Mesenchymal stem cell (in vitro differentiated cells and primary cell): Measurements from ENCODE around the gene IRF7.
"Not testable (repeated sequence)": the region's sequence is repeated elsewhere in the genome, so short reads cannot be mapped to it uniquely, and the experiment has no call there.

Experiments
- DNase-seq: peaks from one replicate; pipeline ENCODE4 v3.0.0-alpha.2; 2013
- H2AFZ ChIP-seq: one replicate; pipeline ENCODE4 v1.6.1; 2013; ENCODE audit warnings: low read depth, mild to moderate bottlenecking, control low read depth, inconsistent platforms, low read length, moderate library complexity
- H2AK5ac ChIP-seq: 2 replicates; pipeline ENCODE4 v1.6.1; 2013; ENCODE audit warnings: low read length, moderate library complexity, mild to moderate bottlenecking, inconsistent platforms; ENCODE audit not compliant: severe bottlenecking
- H2BK120ac ChIP-seq: one replicate; pipeline ENCODE4 v1.6.1; 2013; ENCODE audit warnings: low read depth, mild to moderate bottlenecking, inconsistent platforms, low read length, moderate library complexity
- H2BK12ac ChIP-seq, 2 experiments: one replicate each; pipeline ENCODE4 v1.6.1; 2013; ENCODE audit warnings: inconsistent platforms in 2 of 2, low read length in 2 of 2, mild to moderate bottlenecking in 2 of 2, moderate library complexity in 2 of 2, control low read depth in 1 of 2
- H2BK15ac ChIP-seq: one replicate; pipeline ENCODE4 v1.6.1; 2013; ENCODE audit warnings: mild to moderate bottlenecking, low read depth, inconsistent platforms; ENCODE audit not compliant: poor library complexity, severe bottlenecking
- H2BK5ac ChIP-seq: 2 replicates; pipeline ENCODE4 v1.6.1; 2013; ENCODE audit warnings: low read depth, mild to moderate bottlenecking, low read length, control low read depth, inconsistent platforms; ENCODE audit not compliant: poor library complexity, severe bottlenecking
- H3K14ac ChIP-seq, 2 experiments: one replicate each; pipeline ENCODE4 v1.6.1; 2013; ENCODE audit warnings: inconsistent platforms in 2 of 2, low read length in 2 of 2, control low read depth in 1 of 2, mild to moderate bottlenecking in 1 of 2, moderate library complexity in 1 of 2
- H3K18ac ChIP-seq, 2 experiments: one replicate each; pipeline ENCODE4 v1.6.1; 2013; ENCODE audit warnings: inconsistent platforms in 2 of 2, low read length in 2 of 2, control low read depth in 1 of 2, low read depth in 1 of 2, mild to moderate bottlenecking in 1 of 2
- H3K23ac ChIP-seq, 2 experiments: one replicate each; pipeline ENCODE4 v1.6.1; 2013; ENCODE audit warnings: inconsistent platforms in 2 of 2, low read length in 2 of 2, mild to moderate bottlenecking in 2 of 2, moderate library complexity in 2 of 2, control low read depth in 1 of 2
- H3K27ac ChIP-seq: 2 replicates; pipeline ENCODE4 v1.5.1; 2013; ENCODE audit warnings: mild to moderate bottlenecking, moderate library complexity, low read length, control low read depth, inconsistent platforms; ENCODE audit not compliant: poor library complexity, severe bottlenecking
- H3K27me3 ChIP-seq, 2 experiments: 2 replicates each; pipeline versions ENCODE4 v1.6.1 to v1.7.0; 2013; ENCODE audit warnings: low read length in 2 of 2, mild to moderate bottlenecking in 2 of 2, moderate library complexity in 2 of 2, control low read depth in 1 of 2, inconsistent platforms in 1 of 2; ENCODE audit not compliant: control insufficient read depth in 1 of 2, insufficient read depth in 1 of 2
- H3K36me3 ChIP-seq, 2 experiments: 2 replicates each; pipeline versions ENCODE4 v1.6.1 to v1.7.0; 2013; ENCODE audit warnings: low read length in 2 of 2, control low read depth in 1 of 2, inconsistent platforms in 1 of 2, low read depth in 1 of 2, mild to moderate bottlenecking in 1 of 2; ENCODE audit not compliant: insufficient read depth in 2 of 2, control insufficient read depth in 1 of 2
- H3K4ac ChIP-seq, 2 experiments: one replicate each; pipeline ENCODE4 v1.6.1; 2013; ENCODE audit warnings: inconsistent platforms in 2 of 2, low read length in 2 of 2, mild to moderate bottlenecking in 2 of 2, moderate library complexity in 2 of 2, control low read depth in 1 of 2, low read depth in 1 of 2
- H3K4me1 ChIP-seq: 2 replicates; pipeline ENCODE4 v1.6.1; 2013; ENCODE audit warnings: low read depth, low read length, control low read depth; ENCODE audit not compliant: control insufficient read depth, insufficient read depth
- H3K4me2 ChIP-seq: 2 replicates; pipeline ENCODE4 v1.6.1; 2013; ENCODE audit warnings: low read length, mild to moderate bottlenecking, inconsistent platforms; ENCODE audit not compliant: poor library complexity, severe bottlenecking
- H3K4me3 ChIP-seq, 2 experiments: 2 replicates each; pipeline versions ENCODE4 v1.5.1 to v1.7.0; 2013; ENCODE audit warnings: low read length in 2 of 2, mild to moderate bottlenecking in 2 of 2, control low read depth in 1 of 2, low read depth in 1 of 2; ENCODE audit not compliant: insufficient read depth in 1 of 2
- H3K79me1 ChIP-seq: replicated peaks from 2 replicates; pipeline ENCODE4 v1.6.1; 2013; ENCODE audit warnings: mild to moderate bottlenecking, control low read depth, low read length, inconsistent platforms; ENCODE audit not compliant: poor library complexity, severe bottlenecking
- H3K9ac ChIP-seq: 2 replicates; pipeline ENCODE4 v1.7.0; 2013; ENCODE audit warnings: mild to moderate bottlenecking, low read length, moderate library complexity
- H3K9me3 ChIP-seq: 2 replicates; pipeline ENCODE4 v1.7.0; 2013; ENCODE audit warnings: mild to moderate bottlenecking, low read length; ENCODE audit not compliant: control insufficient read depth
- H4K8ac ChIP-seq: one replicate; pipeline ENCODE4 v1.6.1; 2013; ENCODE audit warnings: inconsistent platforms, mild to moderate bottlenecking, low read length, moderate library complexity
- H4K91ac ChIP-seq: one replicate; pipeline ENCODE4 v1.6.1; 2013; ENCODE audit warnings: mild to moderate bottlenecking, low read length, inconsistent platforms
- WGBS: methylation state at CpG from one replicate; pipeline ENCODE4 v1.1.7; 2013; ENCODE audit warnings: mixed read lengths; 5-methylcytosine and 5-hydroxymethylcytosine counted together

Gene IRF7

DNA sequence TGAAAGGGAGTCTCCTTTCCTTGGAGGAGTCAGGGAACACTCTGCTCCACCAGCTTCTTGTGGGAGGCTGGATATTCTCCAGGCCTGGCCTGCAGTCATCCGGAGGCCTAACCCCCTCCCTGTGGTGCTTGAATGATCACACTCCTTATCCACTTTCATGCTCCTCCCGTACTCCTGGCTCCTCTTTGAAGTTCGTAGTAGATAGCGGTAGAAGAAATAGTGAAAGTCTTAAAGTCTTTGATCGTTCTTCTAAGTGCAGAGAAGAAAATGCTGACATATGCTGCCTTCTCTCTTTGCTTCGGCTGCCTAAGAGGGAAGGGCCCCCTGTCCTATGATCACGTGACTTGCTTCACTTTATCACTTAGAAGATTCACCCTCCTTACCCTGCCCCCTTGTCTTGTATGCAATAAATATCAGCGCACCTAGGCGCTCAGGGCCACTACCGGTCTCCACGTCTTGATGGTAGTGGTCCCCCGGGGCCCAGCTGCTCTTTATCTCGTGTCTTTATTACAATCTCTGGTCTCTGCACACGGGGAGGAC, 41.6 kb downstream of the IRF7 start:
- not testable (repeated sequence) for H3K9ac ChIP-seq, H3K4me2 ChIP-seq, H3K36me3 ChIP-seq, H2BK12ac ChIP-seq, H3K14ac ChIP-seq, H2BK15ac ChIP-seq, H2BK5ac ChIP-seq, H3K18ac ChIP-seq, DNase-seq, H2AK5ac ChIP-seq, H2AFZ ChIP-seq, H3K4ac ChIP-seq, H4K8ac ChIP-seq, H3K27ac ChIP-seq, H3K79me1 ChIP-seq, H4K91ac ChIP-seq, H3K4me3 ChIP-seq, H3K9me3 ChIP-seq, H2BK120ac ChIP-seq
- peaks cover 4 to 12% of the 10 kb centered on the region in 2 experiments for H3K27me3 ChIP-seq
- WGBS = 52% methylated on average over 13 of the region's 14 CpGs
- H3K4me1 ChIP-seq = peaks cover 42% of the 10 kb centered on the region
- peak overlapping the region in 1 of 2 experiments; percentile 2 for H3K23ac ChIP-seq

GRCh38 chr11:573146-573759, 42.5 kb downstream of the IRF7 start:
- Histone ChIP-seq H4K8ac (no peak overlapping the region), H3K4me1 (peaks cover 36% of the 10 kb centered on the region), H2BK12ac (no peak overlapping the region), H2BK120ac (no peak overlapping the region), H3K4me2 (no peak overlapping the region), H2AK5ac (no peak overlapping the region), H3K14ac (no peak overlapping the region), H3K27me3 (peaks cover 4 to 12% of the 10 kb centered on the region in 2 experiments), H3K79me1 (peaks cover 5% of the 10 kb centered on the region), H3K27ac (no peak overlapping the region), H4K91ac (no peak overlapping the region), H3K36me3 (peaks cover 0 to 4% of the 10 kb centered on the region in 2 experiments), H3K4me3 (no peak overlapping the region), H3K4ac (no peak overlapping the region), H3K18ac (no peak overlapping the region), H2BK5ac (no peak overlapping the region), H3K9ac (no peak overlapping the region), H3K9me3 (no peaks in the 10 kb centered on the region), H2BK15ac (no peak overlapping the region), H2AFZ (no peak overlapping the region), H3K23ac (no peak overlapping the region)
- DNase-seq = no peak
- 94% methylated on average over 14 of the region's 16 CpGs for whole genome bisulfite sequencing

- Histone ChIP-seq H3K4ac (no peak overlapping the region), H4K91ac (peak overlapping the region; percentile 43), H2BK120ac (no peak overlapping the region), H3K9me3 (no peaks in the 10 kb centered on the region), H4K8ac (no peak overlapping the region), H3K18ac (no peak overlapping the region), H3K4me1 (peaks cover 38% of the 10 kb centered on the region), H3K27me3 (peaks cover 4 to 12% of the 10 kb centered on the region in 2 experiments), H3K9ac (no peak overlapping the region), H3K14ac (peak overlapping the region in 1 of 2 experiments; percentile 14), H2AK5ac (no peak overlapping the region), H3K79me1 (peaks cover 13% of the 10 kb centered on the region), H2BK5ac (no peak overlapping the region), H3K4me2 (no peak overlapping the region), H2BK15ac (no peak overlapping the region), H3K4me3 (no peak overlapping the region), H2AFZ (no peak overlapping the region), H2BK12ac (no peak overlapping the region), H3K27ac (no peak overlapping the region), H3K36me3 (peaks cover 0 to 9% of the 10 kb centered on the region in 2 experiments), H3K23ac (no peak overlapping the region)
- no peak for DNase-seq
- WGBS = 80% methylated on average over 8 of the region's 8 CpGs
Observed at GRCh38 chr11:571802-572185, 44.0 kb downstream of the IRF7 start.

- Histone ChIP-seq H3K27ac (no peak overlapping the region), H3K23ac (peak overlapping the region in 1 of 2 experiments; percentile 7), H3K9ac (peak overlapping the region; percentile 83), H3K27me3 (peaks cover 0 to 7% of the 10 kb centered on the region in 2 experiments), H3K4ac (peak overlapping the region; percentile 81 to 85), H2BK12ac (peak overlapping the region; percentile 23 to 81), H2AK5ac (peak overlapping the region; percentile 69), H3K36me3 (peaks cover 0 to 17% of the 10 kb centered on the region in 2 experiments), H2BK120ac (peak overlapping the region; percentile 96), H3K4me1 (peaks cover 37% of the 10 kb centered on the region), H4K91ac (peak overlapping the region; percentile 85), H2BK15ac (peak overlapping the region; percentile 65), H3K9me3 (no peaks in the 10 kb centered on the region), H3K4me3 (peak overlapping the region; percentile 80 to 87), H3K79me1 (peaks cover 13% of the 10 kb centered on the region), H3K4me2 (peak overlapping the region; percentile 82), H3K14ac (peak overlapping the region in 1 of 2 experiments; percentile 43), H4K8ac (peak overlapping the region; percentile 79), H2AFZ (peak overlapping the region; percentile 19), H2BK5ac (peak overlapping the region; percentile 33), H3K18ac (peak overlapping the region; percentile 85 to 91)
- DNase-seq = no peak
- WGBS = 64% methylated on average over 36 of the region's 36 CpGs
Observed at GRCh38 chr11:569158-569885, 46.4 kb downstream of the IRF7 start.
